Vagina (tissue), 2 donors: ENCODE measurements around the gene LCOR.

Source experiments
- POLR2A ChIP-seq, 2 donors: fragments of 450-650 bp; IDR thresholded peaks; one replicate each; pipeline ENCODE4 v1.6.1; 2017; ENCODE audit warnings: antibody characterized with exemption in 2 of 2, mild to moderate bottlenecking in 2 of 2, moderate library complexity in 2 of 2
- POLR2AphosphoS5 ChIP-seq, 2 donors: sonication (generic); formaldehyde crosslinking; IDR thresholded peaks; one replicate each; pipeline ENCODE4 v1.9.0; 2017; ENCODE audit warnings: antibody characterized with exemption in 2 of 2, mild to moderate bottlenecking in 2 of 2, low read depth in 1 of 2; ENCODE audit not compliant: insufficient read depth in 1 of 2
- TF ChIP-seq, protein P1 (sequence below), 3 experiments: fragments of 450-650 bp in 2 of 3; fragments of 200-600 bp in 1 of 3; sonication (generic) in 1 of 3; IDR thresholded peaks; one replicate each; pipeline ENCODE4 v1.5.1; 2017 to 2019; ENCODE audit warnings: antibody characterized with exemption in 3 of 3, mild to moderate bottlenecking in 2 of 3, moderate library complexity in 2 of 3

DNA sequence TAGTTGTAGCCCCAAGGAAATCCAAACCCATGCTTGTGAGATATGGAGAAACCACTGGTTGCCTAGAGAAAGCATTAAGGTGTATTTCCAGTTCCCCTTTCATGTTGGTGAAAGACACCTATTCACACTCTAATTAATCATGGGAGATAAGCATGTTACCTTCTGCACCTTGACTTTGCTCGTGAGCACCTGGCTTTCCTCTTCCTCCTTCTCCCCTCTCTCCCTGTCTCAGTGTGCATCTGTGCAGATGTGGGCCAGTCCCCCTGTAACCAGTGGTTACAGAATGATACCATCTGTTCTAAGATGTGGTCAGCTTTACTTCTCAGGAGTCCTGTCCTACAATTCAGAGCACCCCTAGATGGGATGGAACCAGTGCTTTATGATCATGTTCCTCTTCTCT is 160.6 kb downstream of the LCOR start:
- TF ChIP-seq, protein P1, sequence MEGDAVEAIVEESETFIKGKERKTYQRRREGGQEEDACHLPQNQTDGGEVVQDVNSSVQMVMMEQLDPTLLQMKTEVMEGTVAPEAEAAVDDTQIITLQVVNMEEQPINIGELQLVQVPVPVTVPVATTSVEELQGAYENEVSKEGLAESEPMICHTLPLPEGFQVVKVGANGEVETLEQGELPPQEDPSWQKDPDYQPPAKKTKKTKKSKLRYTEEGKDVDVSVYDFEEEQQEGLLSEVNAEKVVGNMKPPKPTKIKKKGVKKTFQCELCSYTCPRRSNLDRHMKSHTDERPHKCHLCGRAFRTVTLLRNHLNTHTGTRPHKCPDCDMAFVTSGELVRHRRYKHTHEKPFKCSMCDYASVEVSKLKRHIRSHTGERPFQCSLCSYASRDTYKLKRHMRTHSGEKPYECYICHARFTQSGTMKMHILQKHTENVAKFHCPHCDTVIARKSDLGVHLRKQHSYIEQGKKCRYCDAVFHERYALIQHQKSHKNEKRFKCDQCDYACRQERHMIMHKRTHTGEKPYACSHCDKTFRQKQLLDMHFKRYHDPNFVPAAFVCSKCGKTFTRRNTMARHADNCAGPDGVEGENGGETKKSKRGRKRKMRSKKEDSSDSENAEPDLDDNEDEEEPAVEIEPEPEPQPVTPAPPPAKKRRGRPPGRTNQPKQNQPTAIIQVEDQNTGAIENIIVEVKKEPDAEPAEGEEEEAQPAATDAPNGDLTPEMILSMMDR (IDR thresholded peaks at IDR 0.05): no peak
- TF ChIP-seq POLR2AphosphoS5 (IDR thresholded peaks at IDR 0.05; ENCODE audit: insufficient read depth in 1 of 2, low read depth in 1 of 2) (no peak), POLR2A (IDR thresholded peaks at IDR 0.05) (no peak)
